GM21381 (cell line): ENCODE results near the gene SYP.
"Not testable (repeated sequence)": the region's sequence is repeated elsewhere in the genome, so short reads cannot be mapped to it uniquely, and the experiment has no call there.

ENCODE experiments used
- ATAC-seq: cut with Tn5 transposase; IDR thresholded peaks from one replicate; pipeline ENCODE4 v1.9.1; 2021; ENCODE audit warnings: mild to moderate bottlenecking, moderate library complexity; ENCODE audit not compliant: unreplicated experiment

SYP gene

DNA sequence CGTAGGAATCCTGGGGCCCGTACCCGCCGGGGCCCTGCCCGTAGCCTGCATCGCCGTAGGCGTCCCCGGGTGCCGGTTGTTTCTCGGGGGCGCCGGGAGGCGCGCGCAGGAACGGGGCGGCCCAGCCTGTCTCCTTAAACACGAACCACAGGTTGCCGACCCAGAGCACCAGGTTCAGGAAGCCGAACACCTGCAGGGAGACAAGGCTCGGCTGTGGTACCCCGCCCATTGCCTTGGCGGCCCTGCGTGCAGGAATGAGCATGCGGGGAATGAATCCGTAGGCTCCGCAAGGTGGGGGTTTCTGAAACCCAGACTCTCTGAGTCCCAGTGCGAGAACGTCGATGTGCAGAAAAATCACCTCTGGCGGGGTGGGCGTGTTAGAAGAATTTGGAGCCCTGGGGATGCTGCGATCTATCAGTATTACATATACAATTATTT, 8.4 kb downstream of the SYP start:
- no peak for ATAC-seq

DNA sequence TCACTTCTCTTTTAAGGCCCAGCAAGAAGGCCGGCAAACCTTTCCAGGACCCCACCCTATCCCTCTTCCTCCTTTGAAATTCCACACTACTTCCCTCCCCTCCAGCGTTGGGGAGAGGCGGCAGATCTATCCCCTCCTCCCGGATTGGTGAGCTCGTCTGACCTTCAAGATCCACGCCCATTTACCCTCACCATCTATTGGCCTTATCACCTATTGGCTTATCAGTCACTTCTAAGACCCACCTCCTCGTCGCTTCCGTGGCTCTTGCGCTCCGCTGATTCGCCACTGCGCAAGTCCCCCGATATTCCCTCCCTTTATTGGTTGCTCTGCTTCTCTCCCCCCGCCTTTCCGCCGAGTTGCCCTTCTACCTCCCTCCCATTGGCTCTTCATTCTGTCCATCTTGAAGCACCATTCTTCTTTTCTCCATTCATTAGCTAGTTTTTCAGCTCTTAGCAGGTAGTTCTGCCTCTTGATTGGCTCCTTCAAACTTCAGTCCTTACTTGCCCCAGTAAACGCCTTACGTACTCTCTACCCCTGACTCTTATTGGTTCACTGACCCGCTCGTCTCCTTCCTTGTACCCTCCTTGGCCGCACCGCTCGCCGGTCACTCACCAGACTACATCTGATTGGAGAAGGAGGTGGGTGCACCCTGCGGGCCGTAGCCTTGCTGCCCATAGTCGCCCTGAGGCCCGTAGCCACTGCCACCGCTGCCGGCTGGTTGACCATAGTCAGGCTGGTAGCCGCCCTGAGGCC, 9.0 kb downstream of the SYP start:
- peak; percentile 88 for ATAC-seq

DNA sequence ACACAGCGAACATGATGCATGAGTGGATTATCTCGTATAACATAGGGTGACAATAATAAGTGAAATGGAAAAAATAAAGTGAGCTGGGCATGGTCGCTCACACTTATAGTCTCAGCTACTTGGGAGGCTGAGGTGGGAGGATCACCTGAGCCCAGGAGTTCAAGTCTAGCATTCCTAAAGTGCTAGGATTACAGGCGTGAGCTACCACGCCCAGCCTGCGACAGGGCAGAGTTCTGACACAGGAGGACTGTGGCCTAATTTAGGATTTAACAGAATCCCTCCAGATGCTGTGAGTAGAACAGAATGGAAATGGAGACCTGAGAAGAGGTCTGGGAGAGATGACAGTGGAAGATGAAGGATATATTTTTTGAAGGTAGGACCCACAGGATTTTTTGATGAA, 10.4 kb downstream of the SYP start:
- no peak for ATAC-seq

- ATAC-seq = no peak
These were observed 11.4 kb downstream of the SYP start for GRCh38 chrX:49188468-49189076.

- ATAC-seq = no peak
These were observed 12.5 kb downstream of the SYP start for GRCh38 chrX:49187526-49187925.

DNA sequence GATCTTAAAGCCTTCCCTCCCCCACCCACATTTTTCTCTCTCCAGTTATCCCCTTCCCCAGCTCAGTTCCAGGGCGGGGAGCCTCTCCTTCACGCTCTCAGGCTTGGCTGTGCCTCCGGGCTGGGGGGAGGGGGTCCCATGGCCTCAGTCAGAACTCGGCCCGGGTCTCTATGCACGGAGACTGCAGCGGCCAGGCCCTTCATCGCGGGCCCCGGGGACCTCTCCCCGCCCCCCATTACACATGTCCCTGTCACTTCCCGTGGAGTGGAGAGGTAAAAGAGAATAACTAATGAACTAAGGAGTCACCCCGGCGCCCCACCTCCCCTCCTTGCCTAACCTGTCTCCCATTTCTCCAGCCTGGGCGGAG, 13.0 kb downstream of the SYP start:
- ATAC-seq = no peak

- ATAC-seq = no peak
These were observed 13.6 kb downstream of the SYP start, which contains the start of gene PRICKLE3 for GRCh38 chrX:49186125-49187027. PRICKLE3 (minus strand) TSS chrX:49186373; CDS start chrX:49186297, 76 bp downstream.

DNA sequence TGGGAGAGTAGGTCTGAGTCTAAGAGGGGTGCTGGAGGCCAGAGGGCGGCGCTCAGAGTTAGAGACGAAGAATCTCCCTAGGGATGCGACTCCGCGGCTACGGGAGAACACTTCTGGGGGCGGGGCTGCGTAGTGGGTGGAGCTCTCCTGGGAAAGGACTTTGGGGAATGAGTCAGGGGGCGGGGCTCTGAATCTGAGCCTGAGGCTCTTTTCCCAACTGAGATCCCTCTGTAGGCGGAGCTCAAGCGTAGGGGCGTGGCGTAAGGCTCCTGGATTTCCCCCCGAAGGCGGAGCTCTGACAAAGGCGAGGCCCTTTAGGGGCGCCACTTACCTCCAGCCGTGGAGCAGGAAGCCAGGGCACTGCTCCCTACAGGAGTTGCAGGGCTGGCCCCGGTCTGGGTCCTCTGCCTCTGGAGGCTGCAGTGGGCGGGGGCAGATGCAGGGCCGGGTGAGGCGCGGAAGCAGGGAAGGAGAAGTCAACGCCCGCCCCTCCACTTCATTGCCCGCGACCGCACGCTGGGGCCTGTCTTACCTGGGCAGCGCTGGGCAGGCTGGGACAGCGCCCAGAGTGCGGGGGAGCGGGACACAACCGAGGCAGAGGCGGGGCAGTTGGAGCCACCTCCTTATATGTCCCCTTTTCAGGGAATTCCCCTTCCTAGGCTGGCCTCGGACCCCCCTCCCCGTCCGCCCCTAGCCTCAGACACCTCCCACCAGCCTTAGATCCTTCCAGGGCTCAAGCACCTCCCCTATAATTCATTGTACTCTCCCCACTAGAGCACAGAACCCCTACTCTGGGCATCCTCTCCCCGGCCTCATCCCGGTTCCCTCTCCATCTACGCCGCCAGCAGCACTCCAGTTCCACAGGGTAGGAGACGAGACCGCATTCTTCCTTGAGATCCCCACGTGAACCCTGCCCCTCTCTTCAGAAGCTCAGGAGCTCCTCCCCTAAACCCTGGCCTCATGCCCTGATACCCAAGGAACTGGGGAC, 15.4 kb downstream of the SYP start:
- peak; percentile 34 for ATAC-seq

DNA sequence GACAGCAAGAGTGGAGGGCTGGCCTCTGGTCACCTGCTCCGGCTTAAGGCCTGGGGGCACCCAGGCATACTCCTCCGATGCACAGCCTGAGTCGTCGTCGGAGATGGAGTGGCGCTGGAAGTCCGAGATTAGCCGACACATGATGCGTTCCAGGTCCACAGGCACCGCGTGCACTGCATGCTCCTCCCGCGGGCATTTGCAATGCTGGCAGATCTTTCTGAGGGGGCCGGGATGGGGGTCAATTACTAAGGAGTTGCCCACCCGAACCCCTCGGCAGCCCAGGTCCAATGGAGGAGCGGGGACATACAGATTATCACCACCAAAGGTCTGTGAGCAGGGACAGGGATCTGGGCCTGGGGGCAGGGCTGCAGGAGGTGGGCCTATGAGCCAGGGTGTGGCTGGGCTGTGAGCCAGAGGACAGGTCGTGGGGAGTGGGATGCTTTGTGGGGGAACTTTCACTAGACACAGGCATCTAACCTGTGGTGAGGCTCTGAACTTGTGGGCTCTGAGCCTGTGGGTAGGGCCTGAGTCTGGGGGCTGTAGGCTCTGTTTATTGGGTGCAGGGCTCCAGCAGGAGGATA, 16.2 kb downstream of the SYP start:
- ATAC-seq = no peak

- ATAC-seq = no peak
These were observed 20.6 kb downstream of the SYP start for GRCh38 chrX:49179358-49179757.

- ATAC-seq = no peak
These were observed 21.5 kb downstream of the SYP start for GRCh38 chrX:49178537-49178936.

GRCh38 chrX:49177873-49178480, 22.0 kb downstream of the SYP start:
- ATAC-seq = no peak

- ATAC-seq = no peak
These were observed 22.6 kb downstream of the SYP start for GRCh38 chrX:49177338-49177833.

- no peak for ATAC-seq
These were observed 23.3 kb downstream of the SYP start for GRCh38 chrX:49176421-49177326.

- ATAC-seq = no peak
These were observed 24.3 kb downstream of the SYP start for GRCh38 chrX:49175435-49176274.

DNA sequence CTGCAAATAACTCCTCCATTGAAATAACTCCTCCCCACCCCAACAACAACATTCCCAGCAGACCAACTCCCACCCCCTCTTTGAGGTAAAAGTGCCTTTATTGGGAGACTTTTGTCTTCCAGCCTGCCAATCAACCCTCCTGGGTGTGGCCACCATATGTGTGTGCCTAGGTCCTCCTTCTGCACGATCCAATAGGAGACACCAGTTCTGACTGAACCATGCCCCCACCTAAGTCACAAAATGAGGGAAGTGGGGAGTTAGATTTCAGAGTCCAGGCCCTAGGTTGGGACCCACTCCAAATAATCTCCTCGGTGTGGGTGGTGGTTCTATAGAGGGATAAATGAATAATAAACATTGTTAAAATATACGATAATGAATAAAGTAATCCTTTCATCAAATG, 25.3 kb downstream of the SYP start:
- no peak for ATAC-seq

- not testable (repeated sequence) for ATAC-seq
These were observed 26.4 kb downstream of the SYP start for GRCh38 chrX:49173544-49173943.
